PC-3 (cell line): ENCODE results near the gene RRAGD. TPM values are rescaled to one million over a fixed set of nuclear protein-coding genes. Genes with fewer than 3 reads are reported as not detected.
A peak's percentile ranks its signal among the peaks of the same experiment; 100 is the strongest.

Experiments
- ATAC-seq: fragments of 200-7000 bp; cut with Tn5 transposase; 2 replicates; pipeline ENCODE4 v1.9.1; 2020; ENCODE audit warnings: mild to moderate bottlenecking, moderate library complexity
- BruUV-seq: library from RNA; stranded (reverse); fragments of 400-500 nt; replicated peaks from 2 replicates; lab custom pipeline; 2021; lab: Mats Ljungman, UMichigan
- CTCF ChIA-PET: fragments of 300-600 bp; sonication (Branson Sonifier 250); formaldehyde crosslinking; loops from one replicate; lab custom pipeline; 2022; ENCODE audit warnings: antibody characterized with exemption; lab: Charles Lee
- POLR2A ChIA-PET: fragments of 300-600 bp; sonication (Branson Sonifier 250); formaldehyde crosslinking; loops from one replicate; lab custom pipeline; 2022; ENCODE audit warnings: antibody characterized with exemption; ENCODE audit not compliant: unreplicated experiment; lab: Charles Lee
- DNase-seq: peaks from one replicate; pipeline ENCODE4 v3.0.0-alpha.2; 2015
- H2AFZ ChIP-seq: fragments of 300-600 bp; sonication (generic); 2 replicates; pipeline ENCODE4 v1.6.0; 2016; ENCODE audit warnings: antibody characterized with exemption, low read length
- H3F3A ChIP-seq: fragments of 300-600 bp; sonication (generic); one replicate; pipeline ENCODE4 v1.6.0; 2017; ENCODE audit warnings: antibody characterized with exemption, low read length, control low read depth, mild to moderate bottlenecking; ENCODE audit not compliant: unreplicated experiment
- H3K27ac ChIP-seq: fragments of 300-600 bp; sonication (generic); 2 replicates; pipeline ENCODE4 v1.5.1; 2016; ENCODE audit warnings: mild to moderate bottlenecking, low read length
- H3K27me3 ChIP-seq: fragments of 300-600 bp; sonication (generic); 2 replicates; pipeline ENCODE4 v1.6.1; 2016; ENCODE audit warnings: low read length, mixed read lengths
- H3K36me3 ChIP-seq: fragments of 300-600 bp; sonication (generic); 2 replicates; pipeline ENCODE4 v1.6.1; 2016; ENCODE audit warnings: low read depth, mixed run types, low read length, mixed read lengths
- H3K4me1 ChIP-seq: fragments of 300-600 bp; sonication (generic); 2 replicates; pipeline ENCODE4 v1.5.1; 2016; ENCODE audit warnings: low read length; ENCODE audit not compliant: insufficient read depth
- H3K4me2 ChIP-seq: fragments of 300-600 bp; sonication (generic); 2 replicates; pipeline ENCODE4 v1.6.0; 2016; ENCODE audit warnings: low read length
- H3K4me3 ChIP-seq: fragments of 300-600 bp; sonication (generic); 2 replicates; pipeline ENCODE4 v1.5.1; 2016; ENCODE audit warnings: mild to moderate bottlenecking, low read length, mixed read lengths
- H3K79me2 ChIP-seq: fragments of 300-600 bp; sonication (generic); 2 replicates; pipeline ENCODE4 v1.6.1; 2017; ENCODE audit warnings: low read length, mixed read lengths
- H3K9ac ChIP-seq: fragments of 300-600 bp; sonication (generic); 2 replicates; pipeline ENCODE4 v1.6.0; 2016; ENCODE audit warnings: mild to moderate bottlenecking, low read length
- H3K9me2 ChIP-seq: fragments of 300-600 bp; sonication (generic); replicated peaks from 2 replicates; pipeline ENCODE4 v1.6.1; 2016; ENCODE audit warnings: mixed run types, low read length, mixed read lengths
- H3K9me3 ChIP-seq: fragments of 300-600 bp; sonication (generic); 2 replicates; pipeline ENCODE4 v1.6.1; 2016; ENCODE audit warnings: low read length, mixed read lengths
- H4K20me1 ChIP-seq: fragments of 300-600 bp; sonication (generic); 2 replicates; pipeline ENCODE4 v1.6.1; 2016; ENCODE audit warnings: low read length, mixed read lengths
- EZH2 ChIP-seq: fragments of 300-600 bp; sonication (generic); IDR thresholded peaks from one replicate; pipeline ENCODE4 v1.6.1; 2017; ENCODE audit warnings: antibody characterized with exemption, mild to moderate bottlenecking, low read length; ENCODE audit not compliant: unreplicated experiment
- EZH2phosphoT487 ChIP-seq: fragments of 300-600 bp; sonication (generic); IDR thresholded peaks from 2 replicates; pipeline ENCODE4 v1.6.1; 2018; ENCODE audit warnings: mild to moderate bottlenecking, antibody characterized with exemption, low read length, borderline replicate concordance
- intact Hi-C: fragments of 100-400 bp; cut with micrococcal nuclease; formaldehyde crosslinking; loops from 2 replicates; pipeline ENCODE4 v1.9.0; 2023
- total RNA-seq: library from RNA; depleted of rRNA; stranded (reverse); fragments of >200 nt; gene quantifications from 2 replicates; pipeline ENCODE4 v1.2.3, GENCODE V29; 2014
- TF ChIP-seq, protein P1 (sequence below): fragments of 300-600 bp; sonication (generic); conservative IDR thresholded peaks from 2 replicates; pipeline ENCODE4 v1.5.1; 2017; ENCODE audit warnings: antibody characterized with exemption, low read depth, mild to moderate bottlenecking, low read length

Gene RRAGD
- total RNA-seq, 1 experiment from 2014 or later: 0.62 TPM

DNA sequence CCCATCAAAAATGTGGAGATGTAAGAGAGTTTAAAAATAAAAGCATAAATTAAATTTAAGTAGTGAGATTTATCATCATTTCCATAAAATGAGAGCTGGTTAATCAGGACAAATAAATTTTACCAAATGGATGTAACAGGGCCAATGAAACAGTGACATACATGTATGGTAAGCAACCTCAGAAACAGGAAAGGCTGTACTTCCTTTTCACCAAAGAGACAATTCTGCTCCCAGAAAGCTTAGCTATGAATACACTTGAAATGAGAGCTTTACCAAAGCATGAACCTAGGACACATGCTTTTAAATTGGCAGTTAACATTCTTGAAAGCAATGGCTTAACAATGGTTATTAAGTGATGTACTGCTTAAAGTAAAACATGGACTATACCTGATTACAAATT is 47.5 kb downstream of the RRAGD start:
- no peaks in the 10 kb centered on the region for H3K79me2 ChIP-seq
- H3K4me3 ChIP-seq: no peak overlapping the region
- ChIA-PET CTCF (no interaction called here), POLR2A (no interaction called here)
- no peaks in the 10 kb centered on the region for H3K9me3 ChIP-seq
- BruUV-seq: no TSS peak
- TF ChIP-seq EZH2 (no peak), EZH2phosphoT487 (no peak)
- TF ChIP-seq, protein P1, sequence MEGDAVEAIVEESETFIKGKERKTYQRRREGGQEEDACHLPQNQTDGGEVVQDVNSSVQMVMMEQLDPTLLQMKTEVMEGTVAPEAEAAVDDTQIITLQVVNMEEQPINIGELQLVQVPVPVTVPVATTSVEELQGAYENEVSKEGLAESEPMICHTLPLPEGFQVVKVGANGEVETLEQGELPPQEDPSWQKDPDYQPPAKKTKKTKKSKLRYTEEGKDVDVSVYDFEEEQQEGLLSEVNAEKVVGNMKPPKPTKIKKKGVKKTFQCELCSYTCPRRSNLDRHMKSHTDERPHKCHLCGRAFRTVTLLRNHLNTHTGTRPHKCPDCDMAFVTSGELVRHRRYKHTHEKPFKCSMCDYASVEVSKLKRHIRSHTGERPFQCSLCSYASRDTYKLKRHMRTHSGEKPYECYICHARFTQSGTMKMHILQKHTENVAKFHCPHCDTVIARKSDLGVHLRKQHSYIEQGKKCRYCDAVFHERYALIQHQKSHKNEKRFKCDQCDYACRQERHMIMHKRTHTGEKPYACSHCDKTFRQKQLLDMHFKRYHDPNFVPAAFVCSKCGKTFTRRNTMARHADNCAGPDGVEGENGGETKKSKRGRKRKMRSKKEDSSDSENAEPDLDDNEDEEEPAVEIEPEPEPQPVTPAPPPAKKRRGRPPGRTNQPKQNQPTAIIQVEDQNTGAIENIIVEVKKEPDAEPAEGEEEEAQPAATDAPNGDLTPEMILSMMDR: no peak
- H3K27ac ChIP-seq: no peak overlapping the region
- intact Hi-C loops: no loop called here
- H3K36me3 ChIP-seq: no peaks in the 10 kb centered on the region
- no peak overlapping the region for H3K9ac ChIP-seq
- no peak for DNase-seq
- no peaks in the 10 kb centered on the region for H3K27me3 ChIP-seq
- no peaks in the 10 kb centered on the region for H4K20me1 ChIP-seq
- H3K4me1 ChIP-seq: peaks cover 9% of the 10 kb centered on the region
- H2AFZ ChIP-seq: no peak overlapping the region
- H3F3A ChIP-seq: no peaks in the 10 kb centered on the region
- H3K4me2 ChIP-seq: no peak overlapping the region
- no peaks in the 10 kb centered on the region for H3K9me2 ChIP-seq
- ATAC-seq: no peak

DNA sequence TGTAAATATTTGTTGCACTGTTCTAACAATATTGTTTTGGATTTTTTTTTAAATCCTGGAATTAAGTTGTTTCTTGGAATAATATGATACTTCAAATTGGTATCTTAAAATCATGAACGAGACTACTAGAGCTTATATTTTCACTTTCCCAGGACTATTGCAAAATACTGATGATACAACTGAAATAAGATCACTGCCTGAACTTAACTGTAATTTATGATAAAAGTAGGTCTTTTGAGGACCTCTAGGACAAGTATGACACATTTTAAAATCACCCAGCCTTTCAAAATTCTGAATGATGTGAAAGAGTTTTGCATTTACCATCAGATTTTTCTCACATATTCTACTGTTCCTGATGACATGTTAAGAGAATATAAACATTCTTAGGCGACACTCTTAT is 50.9 kb downstream of the RRAGD start:
- no peak overlapping the region for H2AFZ ChIP-seq
- H3K9me3 ChIP-seq: no peaks in the 10 kb centered on the region
- H3K36me3 ChIP-seq: no peaks in the 10 kb centered on the region
- no peak overlapping the region for H3K9ac ChIP-seq
- 0 out of 2 replicates have a peak, but pooled peaks cover 4% of the 10 kb centered on the region for H3K4me1 ChIP-seq
- POLR2A ChIA-PET: no interaction called here
- H4K20me1 ChIP-seq: no peaks in the 10 kb centered on the region
- no TSS peak for BruUV-seq
- no peak overlapping the region for H3K4me3 ChIP-seq
- CTCF ChIA-PET: no interaction called here
- no peak overlapping the region for H3K27ac ChIP-seq
- H3K27me3 ChIP-seq: no peaks in the 10 kb centered on the region
- intact Hi-C loops: no loop called here
- H3K9me2 ChIP-seq: no peaks in the 10 kb centered on the region
- TF ChIP-seq EZH2phosphoT487 (no peak), EZH2 (no peak)
- TF ChIP-seq, protein P1: no peak
- H3F3A ChIP-seq: no peaks in the 10 kb centered on the region
- DNase-seq: no peak
- ATAC-seq: no peak
- H3K4me2 ChIP-seq: no peak overlapping the region
- no peaks in the 10 kb centered on the region for H3K79me2 ChIP-seq

DNA sequence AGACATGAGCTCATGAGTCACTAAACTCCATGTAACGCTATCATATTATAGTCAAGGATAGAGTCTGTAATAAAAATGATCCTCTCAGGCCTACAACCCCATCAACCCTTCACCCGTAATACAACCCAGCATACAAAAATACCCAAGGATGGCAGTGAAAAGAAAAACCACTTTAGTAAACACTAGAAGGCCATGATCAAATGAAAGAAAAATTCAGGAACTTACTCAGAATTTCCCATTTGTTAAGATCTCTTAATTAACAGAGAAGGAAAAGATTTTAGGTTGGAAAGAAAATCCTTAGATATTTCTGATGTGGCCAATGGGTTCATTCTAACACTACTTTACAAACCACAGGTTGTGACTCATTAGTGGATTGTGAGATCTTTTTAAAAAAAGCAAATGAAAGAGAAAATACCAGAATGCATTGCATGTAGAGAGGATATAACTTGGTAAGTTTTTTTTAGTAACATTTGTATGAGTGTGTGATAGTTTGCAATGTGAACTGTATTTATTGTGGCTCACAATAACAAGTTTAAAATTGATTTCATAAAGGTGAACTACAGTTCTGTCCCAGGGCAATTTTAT is 51.6 kb downstream of the RRAGD start:
- DNase-seq: peak; percentile 10
- H3K4me3 ChIP-seq: no peak overlapping the region
- intact Hi-C loops: no loop called here
- POLR2A ChIA-PET: no interaction called here
- H3F3A ChIP-seq: no peaks in the 10 kb centered on the region
- no peaks in the 10 kb centered on the region for H3K27me3 ChIP-seq
- H3K4me1 ChIP-seq: 0 out of 2 replicates have a peak, but pooled peaks cover 4% of the 10 kb centered on the region
- H3K36me3 ChIP-seq: no peaks in the 10 kb centered on the region
- H3K9me2 ChIP-seq: no peaks in the 10 kb centered on the region
- H3K4me2 ChIP-seq: no peak overlapping the region
- CTCF ChIA-PET: no interaction called here
- no peak overlapping the region for H2AFZ ChIP-seq
- H3K9me3 ChIP-seq: no peaks in the 10 kb centered on the region
- no peaks in the 10 kb centered on the region for H4K20me1 ChIP-seq
- TF ChIP-seq, protein P1: no peak
- no peak for TF ChIP-seq EZH2
- TF ChIP-seq EZH2phosphoT487: no peak
- H3K27ac ChIP-seq: no peak overlapping the region
- no peaks in the 10 kb centered on the region for H3K79me2 ChIP-seq
- ATAC-seq: no peak
- H3K9ac ChIP-seq: no peak overlapping the region
- no TSS peak for BruUV-seq
